Placental epithelial cell (primary cell): ENCODE data around the gene RTEL1. TPM values are rescaled to one million over a fixed set of nuclear protein-coding genes. Genes with fewer than 3 reads are reported as not detected.

ENCODE experiments used
- small RNA-seq: library from RNA; depleted of rRNA; stranded (forward); fragments of <200 nt; gene quantifications from one replicate; pipeline ENCODE3, GENCODE V24; 2012
- total RNA-seq: library from RNA; depleted of rRNA; stranded (reverse); fragments of >200 nt; gene quantifications from 2 replicates; pipeline ENCODE4 v1.2.3, GENCODE V29; 2012

Gene RTEL1
- 11.8 and 17.5 TPM in 2 replicates for total RNA-seq

GRCh38 chr20:63657937-63658748, at the start of gene RTEL1:
Gene RTEL1 (plus strand): TSS chr20:63658312. CDS start chr20:63659403, 1,091 bp downstream.

GRCh38 chr20:63626424-63627128, 31.5 kb upstream of the RTEL1 start, which contains the start of gene GMEB2:
Gene GMEB2 (minus strand): TSS chr20:63627101. CDS start chr20:63619397, 7,704 bp downstream.

GRCh38 chr20:63653041-63653973, 4.8 kb upstream of the RTEL1 start, which contains the start of gene STMN3:
Gene STMN3 (minus strand): TSS chr20:63653424. CDS start chr20:63653345, 79 bp downstream.

GRCh38 chr20:63696628-63697356, 38.7 kb downstream of the RTEL1 start, which contains the start of gene TNFRSF6B:
Gene TNFRSF6B (plus strand): TSS chr20:63696652. CDS start chr20:63696768, 116 bp downstream.

GRCh38 chr20:63707558-63708300, 49.6 kb downstream of the RTEL1 start, which contains the start of the genes ARFRP1 and ZGPAT:
Gene ARFRP1 (minus strand): TSS chr20:63707976. CDS start chr20:63707091, 885 bp downstream.
Gene ZGPAT (plus strand): TSS chr20:63708039. CDS start chr20:63708581, 542 bp downstream.

GRCh38 chr20:63735859-63736718, 78.0 kb downstream of the RTEL1 start, which contains the start of gene LIME1:
Gene LIME1 (plus strand): TSS chr20:63736664. CDS start chr20:63737550, 886 bp downstream.

GRCh38 chr20:63739130-63740069, 81.3 kb downstream of the RTEL1 start, which contains the start of gene SLC2A4RG:
Gene SLC2A4RG (plus strand): TSS chr20:63739776. CDS start chr20:63739913, 137 bp downstream.

Small RNA genes lying within 50 kb of the gene (small RNA-seq; reads per million reads assigned to genes)
- not detected for gene LIME1
- gene TNFRSF6B = not detected

Other genes with a start within 250 kb of the RTEL1 start
- gene KCNQ2, start 185.7 kb upstream of the RTEL1 start, total RNA-seq = not detected in 2 replicates
- 1.8 and 11.0 TPM in 2 replicates for gene EEF1A2, start 159.2 kb upstream of the RTEL1 start, total RNA-seq
- gene PPDPF, start 137.5 kb upstream of the RTEL1 start, total RNA-seq = 190 and 201 TPM in 2 replicates
- under 0.01 and 0.22 TPM in 2 replicates for gene PTK6, start 120.9 kb upstream of the RTEL1 start, total RNA-seq
- not detected in 2 replicates for gene SRMS, start 110.6 kb upstream of the RTEL1 start, total RNA-seq
- 0.11 and 0.79 TPM in 2 replicates for gene FNDC11, start 104.2 kb upstream of the RTEL1 start, total RNA-seq
- gene HELZ2, start 84.1 kb upstream of the RTEL1 start, total RNA-seq = 25.4 and 31.4 TPM in 2 replicates
- gene GMEB2, start 31.2 kb upstream of the RTEL1 start, total RNA-seq = 8.2 and 11.8 TPM in 2 replicates
- 0.76 and 2.0 TPM in 2 replicates for gene STMN3, start 4.9 kb upstream of the RTEL1 start, total RNA-seq
- gene TNFRSF6B, start 38.3 kb downstream of the RTEL1 start, total RNA-seq = 0.39 TPM in 1 of 2 replicates, not detected in the other
- gene ARFRP1, start 49.7 kb downstream of the RTEL1 start, total RNA-seq = 18.1 and 22.4 TPM in 2 replicates
- gene ZGPAT, start 49.7 kb downstream of the RTEL1 start, total RNA-seq = 20.1 and 22.8 TPM in 2 replicates
- gene LIME1, start 78.4 kb downstream of the RTEL1 start, total RNA-seq = 2.4 and 5.1 TPM in 2 replicates
- gene SLC2A4RG, start 81.5 kb downstream of the RTEL1 start, total RNA-seq = 41.2 and 56.8 TPM in 2 replicates
- gene ZBTB46, start 173.0 kb downstream of the RTEL1 start, total RNA-seq = 1.6 and 1.8 TPM in 2 replicates
- not detected in 2 replicates for gene ABHD16B, start 203.2 kb downstream of the RTEL1 start, total RNA-seq
- 66.0 and 103 TPM in 2 replicates for gene TPD52L2, start 207.0 kb downstream of the RTEL1 start, total RNA-seq
- gene DNAJC5, start 236.8 kb downstream of the RTEL1 start, total RNA-seq = 34.5 and 56.6 TPM in 2 replicates